ENCODE measurements around the gene SEMA6A.

Gene SEMA6A

DNA sequence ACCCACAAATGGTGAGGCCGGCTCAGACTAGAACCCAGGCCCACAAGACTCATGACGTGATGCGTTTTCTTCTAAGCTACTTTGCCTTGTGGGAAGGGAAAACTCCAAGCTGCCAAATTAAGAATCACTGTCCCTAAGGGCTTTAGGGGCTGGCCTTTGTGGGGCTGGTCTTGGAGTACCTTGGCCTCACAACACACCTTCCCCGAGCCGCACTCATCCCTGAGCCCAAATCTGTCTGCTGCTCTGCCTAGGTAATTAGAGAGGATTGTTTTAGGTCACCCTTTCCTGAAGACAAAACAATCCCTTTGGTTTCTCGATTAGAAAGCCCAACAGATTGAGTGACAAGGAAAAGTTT, 137.3 kb downstream of the SEMA6A start:
- Histone ChIP-seq H3K27me3 (ENCODE audit: control insufficient read depth, insufficient read depth, low read length) (peaks cover 48% of the 10 kb centered on the region), H3K4me1 (ENCODE audit: control insufficient read depth, insufficient read depth, low read length) (peaks cover 21% of the 10 kb centered on the region), H3K9ac (ENCODE audit: low read length) (no peak overlapping the region), H3K27ac (ENCODE audit: low read depth, low read length) (no peak overlapping the region), H3K9me3 (ENCODE audit: control insufficient read depth, insufficient read depth, low read depth, low read length) (no peaks in the 10 kb centered on the region), H3K36me3 (ENCODE audit: control insufficient read depth, insufficient read depth, low read length) (no peaks in the 10 kb centered on the region), H3K4me3 (ENCODE audit: low read depth, low read length) (no peak overlapping the region)

DNA sequence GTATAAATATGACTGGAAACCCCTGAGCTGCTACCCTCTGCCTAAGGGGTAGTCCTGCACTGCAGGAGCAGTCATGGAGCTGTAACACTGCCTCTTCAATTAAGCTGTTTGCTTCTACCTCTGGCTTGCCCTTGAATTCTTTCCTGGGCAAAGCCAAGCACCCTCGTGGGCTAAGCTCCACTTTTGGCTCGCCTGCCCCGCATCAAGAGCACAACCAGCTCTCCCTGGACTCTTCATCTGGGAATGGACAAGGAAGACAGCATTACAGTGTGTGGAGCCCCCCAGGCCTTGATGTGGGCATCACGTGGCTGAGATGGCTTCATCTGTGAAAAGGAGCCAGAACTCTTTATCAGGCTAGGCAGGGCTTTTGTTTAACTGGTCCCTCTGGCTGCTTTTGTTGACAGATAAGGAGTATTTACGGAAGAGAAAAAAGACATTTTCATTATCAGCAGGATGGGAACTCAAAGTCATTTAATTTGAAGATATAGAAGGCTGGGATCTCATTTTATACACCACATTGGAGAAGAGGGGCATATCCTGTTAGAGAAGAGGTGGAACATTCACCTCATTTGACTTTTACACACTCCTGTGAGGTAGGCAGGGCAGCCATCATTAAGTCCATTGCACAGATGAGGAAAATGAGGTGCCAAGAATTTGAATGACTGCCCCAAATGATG, 137.8 kb downstream of the SEMA6A start:
- Histone ChIP-seq H3K4me3 (ENCODE audit: low read depth, low read length) (no peak overlapping the region), H3K4me1 (ENCODE audit: control insufficient read depth, insufficient read depth, low read length) (peaks cover 21% of the 10 kb centered on the region), H3K27me3 (ENCODE audit: control insufficient read depth, insufficient read depth, low read length) (peaks cover 48% of the 10 kb centered on the region), H3K27ac (ENCODE audit: low read depth, low read length) (no peak overlapping the region), H3K9ac (ENCODE audit: low read length) (no peak overlapping the region), H3K9me3 (ENCODE audit: control insufficient read depth, insufficient read depth, low read depth, low read length) (no peaks in the 10 kb centered on the region), H3K36me3 (ENCODE audit: control insufficient read depth, insufficient read depth, low read length) (no peaks in the 10 kb centered on the region)

DNA sequence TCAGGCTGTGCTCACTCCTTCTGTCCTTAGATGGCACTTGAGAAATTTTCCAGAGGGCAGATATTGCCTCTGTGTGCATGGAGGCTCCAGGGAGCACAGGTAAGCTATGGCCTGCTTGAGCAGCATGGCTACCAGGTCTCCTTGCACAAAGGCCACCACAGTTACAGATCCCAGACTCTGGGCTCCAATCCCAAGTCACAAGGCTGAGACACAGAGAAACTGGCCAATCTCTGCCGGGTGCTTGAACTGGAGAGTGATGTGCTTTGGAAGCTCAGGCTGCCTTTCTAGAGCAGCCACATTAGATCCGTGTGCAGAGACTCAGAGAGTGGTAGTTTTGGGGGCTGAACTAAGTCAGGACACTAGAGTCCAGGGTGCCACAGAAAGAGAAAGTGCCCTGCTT, 145.7 kb downstream of the SEMA6A start:
- Histone ChIP-seq H3K9ac (ENCODE audit: low read length) (no peak overlapping the region), H3K27ac (ENCODE audit: low read depth, low read length) (no peak overlapping the region), H3K4me3 (ENCODE audit: low read depth, low read length) (no peak overlapping the region), H3K27me3 (ENCODE audit: control insufficient read depth, insufficient read depth, low read length) (no peaks in the 10 kb centered on the region), H3K9me3 (ENCODE audit: control insufficient read depth, insufficient read depth, low read depth, low read length) (no peaks in the 10 kb centered on the region), H3K4me1 (ENCODE audit: control insufficient read depth, insufficient read depth, low read length) (no peaks in the 10 kb centered on the region), H3K36me3 (ENCODE audit: control insufficient read depth, insufficient read depth, low read length) (no peaks in the 10 kb centered on the region)

DNA sequence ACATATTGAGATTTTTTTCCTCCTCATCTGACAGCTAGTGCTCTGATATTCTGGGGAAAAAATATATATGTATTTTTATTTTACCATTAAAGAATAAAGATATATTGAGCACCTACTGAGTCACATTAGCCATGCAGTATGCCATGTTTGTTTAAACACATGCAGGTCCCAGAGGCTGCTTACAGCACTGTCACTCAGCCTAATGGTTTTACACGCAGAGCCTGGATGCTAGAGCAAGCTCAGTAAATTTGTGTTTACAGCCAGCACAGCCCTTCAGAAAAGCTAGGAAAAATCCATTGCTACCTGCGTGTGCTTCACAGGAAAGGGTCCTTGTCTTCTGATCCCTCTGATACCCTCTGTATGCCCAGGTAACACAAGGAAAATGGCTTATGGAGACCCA, 146.2 kb downstream of the SEMA6A start:
- Histone ChIP-seq H3K27me3 (ENCODE audit: control insufficient read depth, insufficient read depth, low read length) (no peaks in the 10 kb centered on the region), H3K27ac (ENCODE audit: low read depth, low read length) (no peak overlapping the region), H3K9me3 (ENCODE audit: control insufficient read depth, insufficient read depth, low read depth, low read length) (no peaks in the 10 kb centered on the region), H3K36me3 (ENCODE audit: control insufficient read depth, insufficient read depth, low read length) (no peaks in the 10 kb centered on the region), H3K9ac (ENCODE audit: low read length) (no peak overlapping the region), H3K4me3 (ENCODE audit: low read depth, low read length) (no peak overlapping the region), H3K4me1 (ENCODE audit: control insufficient read depth, insufficient read depth, low read length) (no peaks in the 10 kb centered on the region)

GRCh38 chr5:116424951-116425350, 149.7 kb downstream of the SEMA6A start:
- Histone ChIP-seq H3K9ac (ENCODE audit: low read length) (no peak overlapping the region), H3K27me3 (ENCODE audit: control insufficient read depth, insufficient read depth, low read length) (no peaks in the 10 kb centered on the region), H3K4me1 (ENCODE audit: control insufficient read depth, insufficient read depth, low read length) (no peaks in the 10 kb centered on the region), H3K27ac (ENCODE audit: low read depth, low read length) (no peak overlapping the region), H3K36me3 (ENCODE audit: control insufficient read depth, insufficient read depth, low read length) (no peaks in the 10 kb centered on the region), H3K4me3 (ENCODE audit: low read depth, low read length) (no peak overlapping the region), H3K9me3 (ENCODE audit: control insufficient read depth, insufficient read depth, low read depth, low read length) (no peaks in the 10 kb centered on the region)

DNA sequence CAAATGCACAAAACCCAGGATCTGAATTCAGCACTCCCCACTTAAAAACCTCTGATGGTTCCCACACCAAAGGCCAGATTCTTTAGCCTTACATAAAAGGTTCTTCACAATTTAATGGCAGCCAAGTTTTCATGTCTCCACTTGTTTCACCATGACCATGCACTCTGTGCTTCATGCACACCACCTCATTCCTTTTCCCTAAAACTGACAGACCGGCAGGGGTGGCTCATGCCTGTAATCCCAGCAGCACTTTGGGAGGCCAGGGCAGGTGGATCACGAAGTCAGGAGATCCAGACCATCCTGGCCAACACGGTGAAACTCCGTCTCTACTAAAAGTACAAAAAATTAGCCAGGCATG, 150.4 kb downstream of the SEMA6A start:
- Histone ChIP-seq H3K4me1 (ENCODE audit: control insufficient read depth, insufficient read depth, low read length) (no peaks in the 10 kb centered on the region), H3K36me3 (ENCODE audit: control insufficient read depth, insufficient read depth, low read length) (no peaks in the 10 kb centered on the region), H3K27ac (ENCODE audit: low read depth, low read length) (no peak overlapping the region), H3K9ac (ENCODE audit: low read length) (no peak overlapping the region), H3K9me3 (ENCODE audit: control insufficient read depth, insufficient read depth, low read depth, low read length) (no peaks in the 10 kb centered on the region), H3K4me3 (ENCODE audit: low read depth, low read length) (no peak overlapping the region), H3K27me3 (ENCODE audit: control insufficient read depth, insufficient read depth, low read length) (no peaks in the 10 kb centered on the region)

- Histone ChIP-seq H3K27me3 (ENCODE audit: control insufficient read depth, insufficient read depth, low read length) (no peaks in the 10 kb centered on the region), H3K9me3 (ENCODE audit: control insufficient read depth, insufficient read depth, low read depth, low read length) (no peaks in the 10 kb centered on the region), H3K9ac (ENCODE audit: low read length) (no peak overlapping the region), H3K4me3 (ENCODE audit: low read depth, low read length) (no peak overlapping the region), H3K36me3 (ENCODE audit: control insufficient read depth, insufficient read depth, low read length) (no peaks in the 10 kb centered on the region), H3K4me1 (ENCODE audit: control insufficient read depth, insufficient read depth, low read length) (no peaks in the 10 kb centered on the region), H3K27ac (ENCODE audit: low read depth, low read length) (no peak overlapping the region)
These were observed 150.9 kb downstream of the SEMA6A start for GRCh38 chr5:116423587-116424257.

GRCh38 chr5:116423141-116423540, 151.5 kb downstream of the SEMA6A start:
- Histone ChIP-seq H3K27ac (ENCODE audit: low read depth, low read length) (no peak overlapping the region), H3K9ac (ENCODE audit: low read length) (no peak overlapping the region), H3K4me3 (ENCODE audit: low read depth, low read length) (no peak overlapping the region), H3K27me3 (ENCODE audit: control insufficient read depth, insufficient read depth, low read length) (no peaks in the 10 kb centered on the region), H3K9me3 (ENCODE audit: control insufficient read depth, insufficient read depth, low read depth, low read length) (no peaks in the 10 kb centered on the region), H3K36me3 (ENCODE audit: control insufficient read depth, insufficient read depth, low read length) (no peaks in the 10 kb centered on the region), H3K4me1 (ENCODE audit: control insufficient read depth, insufficient read depth, low read length) (no peaks in the 10 kb centered on the region)

- Histone ChIP-seq H3K9me3 (ENCODE audit: control insufficient read depth, insufficient read depth, low read depth, low read length) (no peaks in the 10 kb centered on the region), H3K27ac (ENCODE audit: low read depth, low read length) (no peak overlapping the region), H3K9ac (ENCODE audit: low read length) (no peak overlapping the region), H3K36me3 (ENCODE audit: control insufficient read depth, insufficient read depth, low read length) (no peaks in the 10 kb centered on the region), H3K4me3 (ENCODE audit: low read depth, low read length) (no peak overlapping the region), H3K27me3 (ENCODE audit: control insufficient read depth, insufficient read depth, low read length) (no peaks in the 10 kb centered on the region), H3K4me1 (ENCODE audit: control insufficient read depth, insufficient read depth, low read length) (no peaks in the 10 kb centered on the region)
These were observed 153.5 kb downstream of the SEMA6A start for GRCh38 chr5:116421080-116421629.

DNA sequence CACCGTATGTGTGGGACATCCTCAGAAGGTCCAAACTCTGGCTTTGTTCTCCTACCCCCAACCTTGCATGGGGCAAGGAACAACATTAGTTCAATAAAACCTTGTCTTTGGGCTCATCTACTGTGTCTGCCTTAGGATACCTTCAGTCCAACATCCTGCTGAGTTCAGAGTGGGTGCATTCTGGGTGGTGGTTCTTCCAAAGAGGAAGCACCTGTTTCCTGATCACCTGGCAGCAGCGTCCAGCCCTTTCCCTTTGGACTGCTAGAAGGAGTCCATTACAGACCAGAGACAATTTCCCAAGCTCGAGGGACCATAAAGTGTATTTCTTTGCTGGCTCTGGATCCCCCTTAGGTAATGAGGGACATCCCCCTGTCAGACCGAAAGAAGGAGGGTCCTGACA, 154.1 kb downstream of the SEMA6A start:
- no peaks in the 10 kb centered on the region for H3K9me3 ChIP-seq (ENCODE audit: control insufficient read depth, insufficient read depth, low read depth, low read length)
- H3K4me3 ChIP-seq (ENCODE audit: low read depth, low read length): no peak overlapping the region
- no peaks in the 10 kb centered on the region for H3K27me3 ChIP-seq (ENCODE audit: control insufficient read depth, insufficient read depth, low read length)
- H3K4me1 ChIP-seq (ENCODE audit: control insufficient read depth, insufficient read depth, low read length): no peaks in the 10 kb centered on the region
- no peaks in the 10 kb centered on the region for H3K36me3 ChIP-seq (ENCODE audit: control insufficient read depth, insufficient read depth, low read length)
- H3K9ac ChIP-seq (ENCODE audit: low read length): no peak overlapping the region
- H3K27ac ChIP-seq (ENCODE audit: low read depth, low read length): no peak overlapping the region

DNA sequence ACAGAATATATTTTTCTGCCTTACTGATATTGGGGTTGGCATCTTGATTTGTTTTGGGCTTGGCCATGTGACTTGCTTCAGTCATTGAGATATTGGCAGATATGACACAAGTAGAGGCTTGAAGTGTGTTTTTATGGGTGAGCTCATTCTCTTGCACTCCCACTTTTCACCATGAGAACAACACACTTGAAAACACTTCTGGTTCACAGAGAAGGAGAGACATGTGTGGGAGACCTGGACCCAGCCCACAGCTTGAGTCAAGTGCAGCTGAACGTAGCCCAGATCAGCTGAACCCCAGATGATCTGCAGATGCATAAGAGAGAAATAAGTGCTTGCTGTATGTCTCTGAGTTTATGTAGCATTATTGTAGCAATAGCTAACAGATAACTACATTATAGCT, 155.4 kb downstream of the SEMA6A start:
- Histone ChIP-seq H3K4me1 (ENCODE audit: control insufficient read depth, insufficient read depth, low read length) (no peaks in the 10 kb centered on the region), H3K9me3 (ENCODE audit: control insufficient read depth, insufficient read depth, low read depth, low read length) (no peaks in the 10 kb centered on the region), H3K27ac (ENCODE audit: low read depth, low read length) (no peak overlapping the region), H3K36me3 (ENCODE audit: control insufficient read depth, insufficient read depth, low read length) (no peaks in the 10 kb centered on the region), H3K27me3 (ENCODE audit: control insufficient read depth, insufficient read depth, low read length) (no peaks in the 10 kb centered on the region), H3K4me3 (ENCODE audit: low read depth, low read length) (no peak overlapping the region), H3K9ac (ENCODE audit: low read length) (no peak overlapping the region)
